Urinary bladder (tissue), 4 donors: ENCODE measurements around the gene STX11. TPM values are rescaled to one million over a fixed set of nuclear protein-coding genes. Genes with fewer than 3 reads are reported as not detected.
"Not testable (repeated sequence)": the region's sequence is repeated elsewhere in the genome, so short reads cannot be mapped to it uniquely, and the experiment has no call there.

Source experiments
- DNase-seq: peaks from one replicate; pipeline ENCODE4 v3.0.0-alpha.2; 2015; ENCODE audit errors: extremely low spot score
- H3K27ac ChIP-seq: one replicate; pipeline ENCODE4 v1.5.1; 2013; ENCODE audit warnings: low read depth, mild to moderate bottlenecking, moderate library complexity
- H3K36me3 ChIP-seq: one replicate; pipeline ENCODE4 v1.6.1; 2013; ENCODE audit warnings: mild to moderate bottlenecking, moderate library complexity; ENCODE audit not compliant: insufficient read depth
- H3K4me1 ChIP-seq: one replicate; pipeline ENCODE4 v1.6.1; 2013; ENCODE audit warnings: mild to moderate bottlenecking, moderate library complexity; ENCODE audit not compliant: insufficient read depth
- H3K4me3 ChIP-seq: one replicate; pipeline ENCODE4 v1.5.1; 2013; ENCODE audit warnings: low read depth, low read length
- WGBS: extraction: QIAGEN DNeasy Blood & Tissue Kit; methylation state at CpG from one replicate; pipeline ENCODE4 v1.1.7; 2013; 5-methylcytosine and 5-hydroxymethylcytosine counted together
- polyA plus RNA-seq: library from polyadenylated mRNA; stranded (reverse); fragments of 200-250 nt; gene quantifications from one replicate; pipeline ENCODE4 v1.2.3, GENCODE V29; 2013
- total RNA-seq: library from RNA; depleted of rRNA; stranded (reverse); fragments of >200 nt; gene quantifications from one replicate; pipeline ENCODE4 v1.2.3, GENCODE V29; 2014
- donor health status: healthy with polysubstance abuse.
- donor health status: healthy.

STX11 gene
- total and polyA plus RNA-seq, 2 donors: 2.7 to 4.4 TPM

DNA sequence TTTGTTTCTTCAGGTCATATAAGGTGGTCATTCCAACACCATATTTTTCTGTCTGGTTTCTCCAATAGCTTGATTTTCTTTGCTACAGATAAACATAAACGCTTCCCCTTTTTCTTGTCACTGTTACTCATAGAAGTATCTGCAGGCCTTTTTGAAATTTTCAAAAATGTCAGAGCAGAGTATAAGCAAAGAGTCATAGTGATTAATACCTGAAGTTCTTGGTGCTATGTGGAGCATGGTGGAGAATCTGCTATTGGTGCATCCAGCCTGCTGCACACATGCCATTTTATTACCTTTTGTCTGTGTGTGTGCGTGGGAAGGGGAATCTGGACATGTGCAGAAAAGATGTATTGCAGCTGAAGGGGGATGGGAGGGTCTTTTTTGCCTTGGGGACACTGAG, 19.7 kb downstream of the STX11 start:
- no peaks in the 10 kb centered on the region for H3K4me1 ChIP-seq
- no peak for DNase-seq
- H3K36me3 ChIP-seq: no peaks in the 10 kb centered on the region
- H3K27ac ChIP-seq: no peak overlapping the region
- H3K4me3 ChIP-seq: no peak overlapping the region
- 87% methylated on average over 2 of the region's 2 CpGs for WGBS

DNA sequence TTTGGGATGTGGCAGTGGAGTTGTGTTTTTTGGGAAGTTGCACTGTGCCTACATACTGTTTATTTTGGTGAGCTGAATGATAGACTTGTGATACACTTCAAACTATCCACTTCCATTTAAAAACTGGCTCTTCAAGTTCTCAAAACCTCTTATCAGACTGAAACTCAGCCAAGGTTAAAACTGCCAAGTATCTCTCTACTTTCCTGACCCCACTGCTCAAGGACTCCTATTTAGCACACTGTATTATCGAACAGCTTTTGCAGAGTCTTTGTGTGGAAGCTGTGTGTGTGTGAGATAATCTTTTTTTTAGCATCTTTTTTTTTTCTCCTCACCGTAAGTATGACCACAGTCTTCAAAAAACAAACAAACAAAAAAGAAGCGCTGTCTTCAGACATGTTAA, 21.1 kb downstream of the STX11 start:
- Histone ChIP-seq H3K27ac (no peak overlapping the region), H3K36me3 (no peaks in the 10 kb centered on the region), H3K4me1 (no peaks in the 10 kb centered on the region), H3K4me3 (no peak overlapping the region)
- DNase-seq: no peak
- 72% methylated on average over 3 of the region's 3 CpGs for WGBS

DNA sequence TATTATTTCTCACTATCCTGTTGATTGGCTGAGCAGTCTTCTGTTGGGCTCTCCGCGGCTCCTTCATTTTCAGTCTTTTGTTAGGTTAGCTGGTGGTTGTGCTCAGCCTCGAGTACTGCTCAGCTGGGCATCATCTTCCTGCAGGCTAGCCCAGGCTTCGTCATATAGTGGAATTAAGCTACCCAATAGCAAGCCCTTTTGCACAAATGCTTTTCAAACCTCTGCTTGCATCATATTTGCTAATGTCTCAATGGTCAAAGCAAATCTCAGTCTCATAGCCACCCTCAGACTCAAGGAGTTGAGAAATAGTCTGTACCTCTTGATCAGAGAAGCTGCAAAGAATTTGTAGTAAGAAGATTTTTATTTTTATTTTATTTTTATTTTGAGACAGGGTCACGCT, 23.7 kb downstream of the STX11 start:
- no peaks in the 10 kb centered on the region for H3K36me3 ChIP-seq
- DNase-seq: no peak
- WGBS: 90% methylated on average over 5 of the region's 5 CpGs

DNA sequence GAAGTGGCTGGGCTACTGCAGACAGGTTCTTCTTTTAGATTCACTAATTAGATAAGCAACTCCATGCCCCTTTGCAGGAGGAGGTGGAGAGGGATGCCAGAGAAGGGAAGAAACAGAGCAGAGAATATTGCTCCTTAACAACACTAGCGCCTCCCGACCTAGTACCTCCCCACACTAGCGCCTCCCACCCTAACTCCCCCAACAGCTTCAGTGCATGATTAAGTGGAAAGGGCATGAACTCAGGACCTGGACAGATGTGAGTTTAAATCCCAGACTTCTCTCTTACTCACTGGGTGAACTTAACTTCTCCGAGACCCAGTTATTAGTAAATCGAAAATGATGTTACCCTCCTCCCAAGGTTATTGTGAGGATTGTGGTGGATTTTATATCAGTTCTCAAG, 25.7 kb downstream of the STX11 start:
- H3K27ac ChIP-seq: no peak overlapping the region
- no peaks in the 10 kb centered on the region for H3K36me3 ChIP-seq
- no peak for DNase-seq
- no peaks in the 10 kb centered on the region for H3K4me1 ChIP-seq
- WGBS: 79% methylated on average over 5 of the region's 5 CpGs
- no peak overlapping the region for H3K4me3 ChIP-seq

More for the DNA sequence above, 23.7 kb downstream of the STX11 start:
- no peak overlapping the region for H3K27ac ChIP-seq
- H3K4me1 ChIP-seq: no peaks in the 10 kb centered on the region
- no peak overlapping the region for H3K4me3 ChIP-seq

- H3K4me1 ChIP-seq: no peaks in the 10 kb centered on the region
- no peak for DNase-seq
- no peak overlapping the region for H3K4me3 ChIP-seq
- 94% methylated on average over 3 of the region's 3 CpGs for WGBS
- no peak overlapping the region for H3K27ac ChIP-seq
- H3K36me3 ChIP-seq: no peaks in the 10 kb centered on the region
Observed at GRCh38 chr6:144177726-144178125, 27.4 kb downstream of the STX11 start.

DNA sequence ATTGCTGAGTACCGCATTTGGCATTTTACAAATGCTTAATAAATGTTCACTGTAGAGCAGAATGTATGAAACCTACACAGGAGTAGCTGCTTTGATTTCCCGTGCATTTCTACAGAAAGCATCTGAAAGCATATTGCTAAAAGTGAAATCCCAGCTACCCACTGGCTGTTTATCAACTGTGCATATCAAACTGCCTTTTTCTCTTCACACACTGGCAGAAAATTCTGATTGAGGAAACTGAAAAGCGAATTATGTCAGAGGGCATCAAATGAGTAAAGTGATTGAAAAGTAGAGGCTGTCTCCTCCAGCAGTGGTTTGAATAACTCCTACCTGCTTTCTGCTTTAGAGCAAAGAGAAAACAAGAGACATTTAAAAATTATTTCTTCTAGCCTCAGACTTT, 28.0 kb downstream of the STX11 start:
- 90% methylated on average over 3 of the region's 3 CpGs for WGBS

GRCh38 chr6:144179237-144179636, 28.9 kb downstream of the STX11 start:
- DNase-seq: no peak
- H3K36me3 ChIP-seq: no peaks in the 10 kb centered on the region
- no peak overlapping the region for H3K4me3 ChIP-seq
- H3K27ac ChIP-seq: no peak overlapping the region
- H3K4me1 ChIP-seq: no peaks in the 10 kb centered on the region
- WGBS: 91% methylated on average over 4 of the region's 4 CpGs

More for the DNA sequence above, 28.0 kb downstream of the STX11 start:
- no peaks in the 10 kb centered on the region for H3K4me1 ChIP-seq
- H3K36me3 ChIP-seq: no peaks in the 10 kb centered on the region
- no peak for DNase-seq
- no peak overlapping the region for H3K4me3 ChIP-seq
- H3K27ac ChIP-seq: peak overlapping the region; percentile 23

DNA sequence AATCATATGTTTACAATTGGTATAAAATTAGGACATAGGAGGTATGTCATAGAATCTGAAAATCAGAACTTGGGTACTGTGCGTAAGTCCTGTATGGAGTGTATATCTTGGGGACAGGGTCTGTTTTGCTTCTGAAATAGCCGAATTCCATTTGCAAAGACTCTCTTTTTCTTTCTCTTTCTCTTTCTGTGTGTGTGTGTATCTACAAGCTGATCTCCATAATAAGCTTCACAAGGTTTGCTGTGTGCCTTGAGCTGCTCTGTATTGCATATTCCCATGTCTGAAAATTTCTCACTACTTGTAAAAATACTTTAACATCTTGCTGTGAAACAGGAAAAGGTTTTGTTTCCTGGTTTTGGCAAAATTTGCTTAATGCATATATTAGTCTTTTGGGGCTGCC, 29.5 kb downstream of the STX11 start:
- no peak for DNase-seq
- no peaks in the 10 kb centered on the region for H3K36me3 ChIP-seq
- 82% methylated on average over 2 of the region's 2 CpGs for WGBS

DNA sequence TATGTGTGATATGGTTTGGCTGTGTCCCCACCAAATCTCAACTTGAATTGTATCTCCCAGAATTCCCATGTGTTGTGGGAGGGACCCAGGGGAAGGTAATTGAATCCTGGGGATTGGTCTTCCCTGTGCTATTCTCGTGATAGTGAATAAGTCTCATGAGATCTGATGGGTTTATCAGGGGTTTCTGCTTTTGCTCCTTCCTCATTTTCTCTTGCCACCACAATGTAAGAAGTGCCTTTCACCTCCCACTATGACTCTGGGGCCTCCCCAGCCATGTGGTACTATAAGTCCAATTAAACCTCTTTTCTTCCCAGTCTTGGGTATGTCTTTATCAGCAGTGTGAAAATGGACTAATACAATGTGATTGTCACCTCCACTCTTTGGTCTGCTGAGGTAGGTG, 30.0 kb downstream of the STX11 start:
- WGBS: 82% methylated on average over 1 of the region's 1 CpG
- not testable (repeated sequence) for H3K4me1 ChIP-seq, DNase-seq, H3K4me3 ChIP-seq, H3K27ac ChIP-seq, H3K36me3 ChIP-seq

More for the DNA sequence above, 29.5 kb downstream of the STX11 start:
- Histone ChIP-seq H3K27ac (no peak overlapping the region), H3K4me3 (no peak overlapping the region), H3K4me1 (no peaks in the 10 kb centered on the region)

DNA sequence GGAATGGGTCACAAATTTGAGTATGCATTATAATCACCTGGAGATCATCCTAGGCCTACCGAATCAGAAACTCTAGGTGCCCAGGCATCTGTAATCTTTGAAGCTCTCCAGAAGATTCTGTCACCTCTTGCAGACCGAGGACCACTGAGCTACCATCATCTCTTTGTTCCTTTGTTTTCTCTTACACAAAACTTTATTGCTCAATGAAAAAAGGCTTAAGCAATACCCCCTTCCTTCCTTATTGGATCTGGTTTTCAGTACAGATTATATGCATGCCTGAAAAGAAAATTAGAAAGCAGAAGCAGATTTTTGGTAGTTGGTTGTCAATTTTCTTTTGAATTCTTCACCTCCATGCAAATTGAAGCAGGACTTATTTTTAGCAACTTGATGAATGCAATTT, 31.3 kb downstream of the STX11 start:
- WGBS: 86% methylated on average over 2 of the region's 2 CpGs
- H3K27ac ChIP-seq: no peak overlapping the region

DNA sequence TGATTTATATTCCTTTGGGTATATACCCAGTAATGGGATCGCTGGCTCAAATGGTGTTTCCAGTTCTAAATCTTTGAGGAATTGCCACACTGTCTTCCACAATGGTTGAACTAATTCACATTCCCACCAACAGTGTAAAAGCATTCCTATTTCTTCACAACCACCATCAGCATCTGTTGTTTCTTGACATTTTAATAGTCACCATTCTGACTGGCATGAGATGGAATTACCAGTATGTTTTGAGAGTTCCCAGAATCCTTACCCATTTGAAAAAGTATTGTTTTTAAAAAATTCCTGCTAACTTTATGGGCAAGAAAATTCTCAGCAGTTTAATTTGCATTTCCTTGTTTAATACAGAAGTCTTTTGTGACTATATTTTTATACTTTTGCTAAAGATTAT, 33.9 kb downstream of the STX11 start:
- WGBS: 98% methylated on average over 1 of the region's 1 CpG
- not testable (repeated sequence) for H3K4me3 ChIP-seq

More for the DNA sequence above, 31.3 kb downstream of the STX11 start:
- Histone ChIP-seq H3K4me3 (no peak overlapping the region), H3K4me1 (no peaks in the 10 kb centered on the region), H3K36me3 (no peaks in the 10 kb centered on the region)
- no peak for DNase-seq

DNA sequence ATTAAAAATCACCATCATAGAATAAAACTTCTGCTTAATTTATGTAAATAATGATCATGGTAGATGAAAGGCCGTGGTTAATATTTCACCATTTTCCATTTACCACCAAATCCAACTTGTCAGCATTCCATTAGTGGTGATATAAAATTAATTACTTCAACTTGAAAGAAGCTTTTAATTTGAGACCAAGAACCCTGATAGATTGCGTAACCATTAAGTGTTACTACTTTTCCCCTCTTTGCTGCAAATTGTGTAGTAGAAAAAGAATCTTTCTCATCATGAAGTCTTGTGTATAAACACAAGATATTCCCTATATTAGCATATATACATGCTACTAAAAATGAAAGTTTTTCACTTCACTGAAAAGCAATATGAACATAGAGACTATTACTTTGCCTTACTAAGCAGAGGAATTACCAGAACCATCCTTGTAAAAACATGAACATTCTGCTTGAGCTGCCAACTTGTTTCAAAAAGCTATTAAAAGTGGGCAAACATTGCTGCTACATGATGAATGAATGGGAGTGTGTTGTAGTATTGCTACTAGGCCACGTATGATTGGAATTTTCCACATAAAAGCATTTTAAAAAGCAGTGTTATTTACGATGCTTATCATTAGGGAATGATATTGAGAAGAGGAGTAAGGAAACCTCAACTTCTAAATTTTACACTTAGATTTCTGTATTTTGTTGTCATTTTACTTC, 35.0 kb downstream of the STX11 start:
- peak overlapping the region; percentile 10 for H3K27ac ChIP-seq
- H3K4me1 ChIP-seq: no peaks in the 10 kb centered on the region
- no peak for DNase-seq
- H3K4me3 ChIP-seq: no peak overlapping the region
- WGBS: 71% methylated on average over 4 of the region's 4 CpGs
- H3K36me3 ChIP-seq: no peaks in the 10 kb centered on the region

More for the DNA sequence above, 33.9 kb downstream of the STX11 start:
- DNase-seq, H3K36me3 ChIP-seq, H3K4me1 ChIP-seq, H3K27ac ChIP-seq: not testable (repeated sequence)

DNA sequence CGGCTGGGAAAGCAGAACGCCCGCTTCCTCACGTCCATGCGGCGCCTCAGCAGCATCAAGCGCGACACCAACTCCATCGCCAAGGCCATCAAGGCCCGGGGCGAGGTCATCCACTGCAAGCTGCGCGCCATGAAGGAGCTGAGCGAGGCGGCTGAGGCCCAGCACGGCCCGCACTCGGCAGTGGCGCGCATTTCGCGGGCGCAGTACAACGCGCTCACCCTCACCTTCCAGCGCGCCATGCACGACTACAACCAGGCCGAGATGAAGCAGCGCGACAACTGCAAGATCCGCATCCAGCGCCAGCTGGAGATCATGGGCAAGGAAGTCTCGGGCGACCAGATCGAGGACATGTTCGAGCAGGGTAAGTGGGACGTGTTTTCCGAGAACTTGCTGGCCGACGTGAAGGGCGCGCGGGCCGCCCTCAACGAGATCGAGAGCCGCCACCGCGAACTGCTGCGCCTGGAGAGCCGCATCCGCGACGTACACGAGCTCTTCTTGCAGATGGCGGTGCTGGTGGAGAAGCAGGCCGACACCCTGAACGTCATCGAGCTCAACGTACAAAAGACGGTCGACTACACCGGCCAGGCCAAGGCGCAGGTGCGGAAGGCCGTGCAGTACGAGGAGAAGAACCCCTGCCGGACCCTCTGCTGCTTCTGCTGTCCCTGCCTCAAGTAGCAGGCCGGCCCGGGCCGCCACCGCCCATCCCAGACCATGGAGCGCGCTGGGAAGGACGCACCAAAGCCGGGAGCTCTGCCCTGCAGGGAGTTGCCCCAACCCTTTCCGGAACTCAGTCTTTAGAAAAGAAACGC, 36.7 kb downstream of the STX11 start:
- 78% methylated on average over 79 of the region's 79 CpGs for WGBS
- no peaks in the 10 kb centered on the region for H3K4me1 ChIP-seq
- H3K36me3 ChIP-seq: no peaks in the 10 kb centered on the region
- no peak overlapping the region for H3K27ac ChIP-seq
- DNase-seq: no peak
- H3K4me3 ChIP-seq: no peak overlapping the region

GRCh38 chr6:144189351-144189750, 39.0 kb downstream of the STX11 start:
- Histone ChIP-seq H3K4me1 (no peaks in the 10 kb centered on the region), H3K27ac (no peak overlapping the region)
- no peak for DNase-seq

More at GRCh38 chr6:144189351-144189750, 39.0 kb downstream of the STX11 start:
- no peaks in the 10 kb centered on the region for H3K36me3 ChIP-seq
- H3K4me3 ChIP-seq: no peak overlapping the region
